Motor neuron (in vitro differentiated cells): ENCODE results near the gene MYOZ3. TPM values are rescaled to one million over a fixed set of nuclear protein-coding genes. Genes with fewer than 3 reads are reported as not detected.

Source experiments
- ATAC-seq, 8 experiments: fragments of 200-7000 bp; cut with Tn5 transposase; replicated peaks in 6 of 8; 2 replicates each; pipeline ENCODE4 v1.8.0; 2021; ENCODE audit warnings: mild to moderate bottlenecking in 8 of 8, moderate library complexity in 8 of 8
- H3K27ac ChIP-seq, 2 donors: fragments of 250-450 bp; sonication (Bioruptor Pico); 2 replicates each; pipeline ENCODE4 v1.9.0; 2021; ENCODE audit warnings: antibody characterized with exemption in 2 of 2, mild to moderate bottlenecking in 2 of 2, moderate library complexity in 1 of 2
- H3K4me1 ChIP-seq, 2 donors: fragments of 250-450 bp; sonication (Bioruptor Pico); replicated peaks in 1 of 2; 2 replicates each; pipeline ENCODE4 v1.6.1; 2021; ENCODE audit warnings: antibody characterized with exemption in 2 of 2, mild to moderate bottlenecking in 2 of 2, moderate library complexity in 1 of 2
- H3K4me3 ChIP-seq, 5 donors: fragments of 250-450 bp; sonication (Bioruptor Pico); 2 replicates each; pipeline ENCODE4 v1.9.0; 2021; ENCODE audit warnings: antibody characterized with exemption in 5 of 5, mild to moderate bottlenecking in 5 of 5, moderate library complexity in 4 of 5
- WGBS, 10 experiments: fragments of 450-650 bp; shearing (Covaris generic); methylation state at CpG; one replicate each; pipeline ENCODE4 v1.0.0; 2022; 5-methylcytosine and 5-hydroxymethylcytosine counted together
- in situ Hi-C, 9 experiments: fragments of 400-800 bp; cut with MboI; loops; one replicate each; pipeline ENCODE4 v1.15.0; 2021; ENCODE audit warnings: low sequenced_read_pairs in 9 of 9, low pct_unique_long_range_greater_than_20kb in 2 of 9; ENCODE audit not compliant: unreplicated experiment in 9 of 9
- total RNA-seq, 8 experiments: library from RNA; unstranded; fragments of 300-600 nt; gene quantifications; 2 replicates each; pipeline versions ENCODE4 v1.2.3 to v1.2.4, GENCODE V29; 2022

MYOZ3 gene
- total RNA-seq, 8 experiments from 2014 or later, result 0.87 to 4.7 (median 1.9) TPM

DNA sequence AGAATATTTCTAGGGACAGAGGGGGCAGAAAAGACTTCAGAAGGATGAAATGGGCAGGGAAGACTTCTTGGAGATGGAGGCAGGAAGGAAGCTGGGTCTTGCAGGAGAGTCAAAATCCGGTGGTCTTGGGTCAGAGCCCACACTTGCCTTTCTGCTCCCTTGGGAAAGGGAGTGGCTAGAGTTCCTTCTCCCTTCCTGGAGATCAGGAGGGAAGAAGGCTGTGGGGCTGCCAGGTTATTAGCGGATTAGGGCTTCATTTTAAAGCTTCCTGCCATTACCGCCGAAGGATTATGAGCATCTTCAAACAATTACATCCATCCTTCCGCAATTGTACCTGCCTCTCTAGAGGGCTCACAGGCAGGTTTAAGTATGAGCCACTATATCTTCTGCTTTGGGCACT, 39.8 kb upstream of the MYOZ3 start:
- in situ Hi-C loops, result no loop called here
- 91 to 100% (median 100%) methylated on average over 1 to 5 of the region's 5 CpGs; no CpG with 5 or more reads in 4 of the 10 experiments for whole genome bisulfite sequencing, 10 experiments
- Histone ChIP-seq H3K4me3 (no peak overlapping the region), H3K4me1 (peaks cover 20% of the 10 kb centered on the region in 2 donors), H3K27ac (no peak overlapping the region)
- ATAC-seq, result no peak

- in situ Hi-C loops, result no loop called here
- H3K27ac ChIP-seq, result no peak overlapping the region
- 40 to 80% (median 51%) methylated on average over 1 to 2 of the region's 2 CpGs; no CpG with 5 or more reads in 6 of the 10 experiments for WGBS, 10 experiments
These were observed 38.9 kb upstream of the MYOZ3 start for GRCh38 chr5:150622157-150622556.

DNA sequence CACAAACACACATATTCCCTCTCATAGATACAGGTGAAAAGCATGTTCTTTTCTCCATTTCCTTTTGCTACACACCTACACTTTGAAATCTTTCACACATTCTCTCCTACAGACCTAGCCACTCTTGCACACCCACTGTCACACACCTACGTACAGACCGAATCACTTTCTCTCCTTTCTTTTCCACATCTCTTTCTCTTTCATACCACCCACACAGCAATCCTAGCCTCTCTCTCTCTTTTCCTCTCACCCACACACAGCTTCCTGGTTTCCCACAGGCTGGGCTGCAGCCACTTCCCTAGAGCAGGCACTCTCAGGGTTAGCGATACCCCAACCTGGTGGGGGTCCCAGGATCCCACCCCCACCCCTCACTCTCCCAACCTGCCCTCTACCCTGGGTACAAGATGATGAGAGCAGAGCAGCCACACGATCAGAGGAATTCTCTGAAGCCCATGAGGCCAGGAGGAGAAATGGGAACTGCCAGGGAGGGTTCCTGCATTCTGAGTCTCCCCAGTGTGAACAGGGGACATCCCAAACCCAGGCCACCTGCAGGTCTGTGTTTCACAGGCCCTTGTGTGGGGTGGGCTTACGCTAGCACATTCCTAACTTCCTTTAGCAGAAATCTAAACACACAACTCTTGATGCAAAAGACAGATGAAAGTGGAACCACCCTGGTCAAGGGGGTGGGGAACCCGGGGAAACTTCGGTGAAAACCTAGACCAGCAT, 37.7 kb upstream of the MYOZ3 start:
- in situ Hi-C loops, result no loop called here
- no peak overlapping the region for H3K4me3 ChIP-seq
- H3K27ac ChIP-seq, result no peak overlapping the region
- no peak for ATAC-seq
- peaks cover 16 to 18% of the 10 kb centered on the region in 2 donors for H3K4me1 ChIP-seq
- 20 to 100% (median 69%) methylated on average over 1 to 5 of the region's 7 CpGs; no CpG with 5 or more reads in 4 of the 10 experiments for WGBS, 10 experiments

More at GRCh38 chr5:150622157-150622556, 38.9 kb upstream of the MYOZ3 start:
- H3K4me3 ChIP-seq, result no peak overlapping the region
- no peak for ATAC-seq
- peaks cover 18 to 20% of the 10 kb centered on the region in 2 donors for H3K4me1 ChIP-seq

DNA sequence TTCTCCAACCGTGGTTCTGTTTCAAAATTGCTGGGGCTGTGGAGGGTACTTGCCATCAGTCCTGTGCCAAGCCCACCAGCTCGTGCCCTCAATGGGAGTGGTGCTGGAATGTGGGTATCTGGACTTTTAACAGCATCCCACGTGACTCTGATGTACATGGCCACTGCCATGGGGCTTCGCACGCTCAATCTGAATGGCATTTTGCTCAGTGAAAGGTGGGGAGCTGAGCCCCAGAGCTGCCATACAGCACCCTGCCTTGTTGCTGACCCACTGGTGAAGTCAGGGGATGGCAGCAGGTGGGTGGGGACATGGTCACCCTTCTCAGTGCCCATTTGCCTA, 37.2 kb upstream of the MYOZ3 start:
- Histone ChIP-seq H3K4me1 (peaks cover 11 to 13% of the 10 kb centered on the region in 2 donors), H3K4me3 (no peak overlapping the region), H3K27ac (no peak overlapping the region)
- 0 to 90% (median 80%) methylated on average over 1 to 4 of the region's 5 CpGs; no CpG with 5 or more reads in 5 of the 10 experiments for WGBS, 10 experiments
- ATAC-seq, result no peak
- in situ Hi-C loops, result no loop called here

GRCh38 chr5:150624334-150625163, 36.5 kb upstream of the MYOZ3 start:
- in situ Hi-C loops, result no loop called here
- peak overlapping the region; percentile 22 to 53 (median 45) for H3K4me3 ChIP-seq
- ATAC-seq, result peak; percentile 42 to 94 (median 86)
- peaks cover 4 to 6% of the 10 kb centered on the region in 2 donors for H3K4me1 ChIP-seq
- H3K27ac ChIP-seq, result no peak overlapping the region
- 24 to 68% (median 52%) methylated on average over 2 to 5 of the region's 74 CpGs; no CpG with 5 or more reads in 7 of the 10 experiments for WGBS, 10 experiments

- Histone ChIP-seq H3K27ac (no peak overlapping the region), H3K4me3 (no peak overlapping the region), H3K4me1 (peaks cover 0 to under 1% of the 10 kb centered on the region in 2 donors)
- ATAC-seq, result peak in 6 of 8 experiments; percentile 0 to 13 (median 7)
- 70% methylated on average over 10 of the region's 19 CpGs; no CpG with 5 or more reads in 9 of the 10 experiments for WGBS, 10 experiments
- in situ Hi-C loops, result no loop called here
These were observed 35.9 kb upstream of the MYOZ3 start for GRCh38 chr5:150625164-150625535.

DNA sequence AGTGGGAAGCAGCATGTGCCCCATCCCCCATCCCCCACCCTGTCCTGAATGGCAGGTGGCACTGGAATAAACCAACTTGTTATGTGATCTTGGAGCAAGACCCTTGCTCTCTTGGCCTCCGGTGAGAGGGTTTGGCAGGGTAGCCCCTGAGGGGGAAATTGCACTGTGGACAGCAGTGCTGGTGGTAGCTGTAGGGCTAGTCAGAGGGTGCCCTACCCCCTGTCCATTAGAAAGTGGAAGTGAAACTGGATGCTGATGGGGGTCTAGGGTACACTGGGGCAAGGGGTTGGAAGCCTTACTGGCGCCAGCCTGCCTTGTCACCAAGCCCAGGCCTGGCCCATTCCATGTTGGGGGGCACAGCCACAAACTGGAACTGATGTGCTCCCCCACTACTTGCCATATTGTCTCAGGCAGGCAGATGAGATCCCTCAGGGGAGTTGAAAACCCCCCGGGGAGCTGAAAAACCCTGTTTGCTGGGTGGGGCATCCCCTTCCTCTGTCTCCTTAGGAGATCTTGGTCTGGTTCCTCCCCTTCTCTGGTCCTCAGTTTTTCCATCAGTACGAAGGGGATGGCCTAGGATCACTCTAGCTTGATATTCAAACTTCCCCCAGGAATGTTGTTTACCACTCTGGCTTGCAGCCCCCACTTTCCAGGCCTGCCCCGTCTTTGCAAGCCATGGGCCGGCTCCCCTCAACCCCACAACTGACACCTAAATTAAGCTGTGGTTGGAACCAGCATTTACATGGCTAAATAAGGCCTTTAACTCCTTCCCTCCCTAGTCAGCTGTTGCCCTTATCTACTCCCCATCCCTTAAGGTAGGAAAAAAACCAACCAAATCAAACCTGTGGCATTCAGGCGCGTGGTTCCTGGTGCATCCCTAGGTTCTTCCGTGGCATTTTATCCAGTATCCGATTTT, 35.0 kb upstream of the MYOZ3 start:
- no peak overlapping the region for H3K27ac ChIP-seq
- no peak for ATAC-seq
- H3K4me3 ChIP-seq, result no peak overlapping the region
- WGBS, 10 experiments, result 0 to 100% (median 83%) methylated on average over 1 to 7 of the region's 10 CpGs; no CpG with 5 or more reads in 3 of the 10 experiments
- in situ Hi-C loops, result no loop called here
- H3K4me1 ChIP-seq, result no peaks in the 10 kb centered on the region

GRCh38 chr5:150626853-150627276, 34.2 kb upstream of the MYOZ3 start:
- Histone ChIP-seq H3K27ac (no peak overlapping the region), H3K4me3 (no peak overlapping the region)
- in situ Hi-C loops, result no loop called here

DNA sequence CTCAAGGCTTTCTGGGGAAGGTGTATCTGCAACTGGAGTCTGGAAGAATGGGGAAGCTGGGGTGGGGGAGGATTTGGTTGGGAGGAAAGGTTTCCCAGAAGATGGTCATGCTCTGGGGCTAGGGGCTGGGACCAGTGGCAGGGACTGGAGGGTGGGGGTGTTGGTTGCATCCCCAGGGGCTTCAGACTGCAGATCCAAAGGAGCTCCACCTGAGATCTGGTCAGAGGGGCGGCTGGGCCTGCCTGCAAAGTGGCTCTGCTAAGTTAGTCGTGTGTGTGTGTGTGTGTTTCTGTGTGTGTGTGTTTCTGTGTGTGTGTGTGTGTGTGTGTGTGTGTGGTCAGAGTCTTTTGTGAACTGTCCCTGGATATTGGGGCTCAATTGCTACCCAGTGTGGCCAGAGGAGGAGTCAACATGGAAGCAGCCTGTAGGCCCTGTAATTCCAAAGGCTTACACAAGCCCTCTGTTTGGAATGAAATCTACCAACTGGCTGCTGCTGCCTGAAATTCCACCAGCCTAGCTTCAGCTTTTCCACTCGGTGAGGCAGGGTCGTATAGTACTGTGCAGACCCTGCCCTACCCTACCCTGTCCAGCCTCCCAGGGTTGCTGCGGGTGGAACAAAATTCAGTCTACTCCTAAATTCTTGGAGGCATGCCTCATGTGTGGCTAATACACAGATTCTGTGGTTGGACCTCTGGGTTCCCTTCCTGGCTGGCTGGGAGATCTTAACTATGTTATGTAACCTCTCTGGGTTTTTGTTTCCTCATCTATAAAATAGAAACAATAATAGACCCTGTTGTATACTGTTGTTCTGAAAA, 33.1 kb upstream of the MYOZ3 start:
- Histone ChIP-seq H3K4me1 (peaks cover 0 to 5% of the 10 kb centered on the region in 2 donors), H3K27ac (no peak overlapping the region), H3K4me3 (no peak overlapping the region)
- 0 to 100% (median 83%) methylated on average over 1 to 3 of the region's 5 CpGs; no CpG with 5 or more reads in 5 of the 10 experiments for WGBS, 10 experiments
- no peak for ATAC-seq
- in situ Hi-C loops, result no loop called here

More at GRCh38 chr5:150626853-150627276, 34.2 kb upstream of the MYOZ3 start:
- ATAC-seq, result peak in 2 of 8 experiments; percentile 12 to 50
- WGBS, 10 experiments, result 74 to 83% (median 80%) methylated on average over 1 to 2 of the region's 5 CpGs; no CpG with 5 or more reads in 7 of the 10 experiments
- H3K4me1 ChIP-seq, result no peaks in the 10 kb centered on the region

DNA sequence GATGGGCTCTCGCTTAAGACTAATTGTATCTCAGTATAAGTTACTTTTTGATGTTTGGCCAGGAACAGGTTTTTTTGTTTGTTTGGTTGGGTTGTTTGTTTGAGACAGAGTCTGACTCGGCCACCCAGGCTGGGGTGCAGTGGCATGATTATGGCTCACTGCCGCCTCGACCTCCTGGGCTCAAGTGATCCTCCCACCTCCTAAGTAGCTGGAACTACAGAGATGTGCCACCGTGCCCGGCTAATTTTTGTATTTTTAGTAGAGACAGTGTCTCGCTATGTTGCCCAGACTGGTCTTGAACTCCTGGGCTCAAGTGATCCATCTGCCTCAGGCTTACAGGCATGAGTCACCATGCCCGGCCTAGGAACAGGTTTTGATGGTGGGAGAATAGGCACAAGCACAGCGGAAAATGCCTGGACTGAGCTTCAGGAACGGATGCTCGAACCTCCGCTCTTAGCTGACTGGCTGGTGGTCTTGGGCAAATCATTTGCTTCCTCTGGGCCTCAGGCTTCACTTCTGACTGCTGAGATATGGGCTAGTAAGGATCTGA, 32.0 kb upstream of the MYOZ3 start:
- H3K4me1 ChIP-seq, result peaks cover 0 to 5% of the 10 kb centered on the region in 2 donors
- 33 to 100% (median 87%) methylated on average over 1 to 9 of the region's 12 CpGs; no CpG with 5 or more reads in 2 of the 10 experiments for WGBS, 10 experiments
- no peak for ATAC-seq
- in situ Hi-C loops, result no loop called here
- H3K27ac ChIP-seq, result no peak overlapping the region
- H3K4me3 ChIP-seq, result no peak overlapping the region

GRCh38 chr5:150630016-150630415, 31.0 kb upstream of the MYOZ3 start:
- Histone ChIP-seq H3K27ac (no peak overlapping the region), H3K4me3 (no peak overlapping the region), H3K4me1 (peaks cover 0 to 5% of the 10 kb centered on the region in 2 donors)
- in situ Hi-C loops, result no loop called here
- WGBS, 10 experiments, result 57 to 100% (median 76%) methylated on average over 1 to 3 of the region's 6 CpGs; no CpG with 5 or more reads in 5 of the 10 experiments
- no peak for ATAC-seq
